ENCODE measurements around the gene UBL4A. TPM values are rescaled to one million over a fixed set of nuclear protein-coding genes. Genes with fewer than 3 reads are reported as not detected.

The UBL4A gene
- total and polyA plus RNA-seq, 2 donors (not counting 3 experiments of a cell fraction or from before 2014, with no cell fraction given): 25.3 to 31.4 TPM

DNA sequence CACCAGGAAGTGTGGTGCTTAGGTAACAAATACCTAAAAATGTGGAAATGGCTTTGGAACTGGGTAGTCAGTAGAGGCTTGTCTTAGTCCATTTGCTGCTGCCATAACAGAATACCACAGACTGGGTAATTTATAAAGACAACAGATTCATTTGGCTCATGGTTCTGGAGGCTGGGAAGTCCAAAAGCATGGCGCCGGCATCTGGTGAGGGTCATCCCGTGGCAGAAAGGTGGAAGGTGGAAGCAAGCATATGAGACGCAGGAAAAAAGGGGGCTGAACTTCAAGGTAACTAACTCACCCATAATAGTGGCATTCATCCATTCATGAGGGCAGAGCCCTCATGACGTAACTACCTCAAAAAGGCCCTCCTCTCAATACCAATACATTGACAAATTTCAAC lies 23.0 kb upstream of the UBL4A start:
- ChIA-PET POLR2A (no interaction called here), CTCF (no interaction called here)
- DNase-seq (ENCODE audit: low read depth, low spot score): no peak
- intact Hi-C loops (cut with micrococcal nuclease) (no loop called here), dilution Hi-C loops (cut with MboI; ENCODE audit: extremely low pct_ligation_motif_present, low sequenced_read_pairs) (no loop called here)
- Histone ChIP-seq H3K9me1 (replicated peaks; ENCODE audit: control insufficient read depth, extremely low read depth, insufficient read depth, low read length) (no peaks in the 10 kb centered on the region), H3K79me2 (ENCODE audit: control insufficient read depth, insufficient read depth, low read length) (no peaks in the 10 kb centered on the region), H3K27me3 (ENCODE audit: control insufficient read depth in 2 of 2, insufficient read depth in 2 of 2, low read length in 2 of 2) (no peaks in the 10 kb centered on the region), H4K20me1 (replicated peaks; ENCODE audit: control insufficient read depth, extremely low read depth, insufficient read depth, low read length) (no peaks in the 10 kb centered on the region), H3K27ac (ENCODE audit: insufficient read depth, low read depth, low read length) (no peak overlapping the region), H3K4me2 (ENCODE audit: insufficient read depth, low read length) (no peak overlapping the region), H3K4me3 (replicated peaks in 1 of 3; ENCODE audit: insufficient read depth in 1 of 3, low read depth in 1 of 3, low read length in 3 of 3) (no peak overlapping the region), H3K9ac (replicated peaks; ENCODE audit: extremely low read depth, insufficient read depth, low read length) (no peak overlapping the region), H3K4me1 (ENCODE audit: control insufficient read depth, extremely low read depth, insufficient read depth, low read length) (peaks cover 6% of the 10 kb centered on the region), H3K9me3 (replicated peaks; ENCODE audit: control insufficient read depth, insufficient read depth, low read length) (no peaks in the 10 kb centered on the region), H3K36me3 (ENCODE audit: control insufficient read depth in 2 of 2, extremely low read depth in 1 of 2, insufficient read depth in 2 of 2, low read length in 2 of 2) (no peaks in the 10 kb centered on the region), H2AFZ (ENCODE audit: low read depth, low read length) (no peak overlapping the region)
- TF ChIP-seq, protein P1, sequence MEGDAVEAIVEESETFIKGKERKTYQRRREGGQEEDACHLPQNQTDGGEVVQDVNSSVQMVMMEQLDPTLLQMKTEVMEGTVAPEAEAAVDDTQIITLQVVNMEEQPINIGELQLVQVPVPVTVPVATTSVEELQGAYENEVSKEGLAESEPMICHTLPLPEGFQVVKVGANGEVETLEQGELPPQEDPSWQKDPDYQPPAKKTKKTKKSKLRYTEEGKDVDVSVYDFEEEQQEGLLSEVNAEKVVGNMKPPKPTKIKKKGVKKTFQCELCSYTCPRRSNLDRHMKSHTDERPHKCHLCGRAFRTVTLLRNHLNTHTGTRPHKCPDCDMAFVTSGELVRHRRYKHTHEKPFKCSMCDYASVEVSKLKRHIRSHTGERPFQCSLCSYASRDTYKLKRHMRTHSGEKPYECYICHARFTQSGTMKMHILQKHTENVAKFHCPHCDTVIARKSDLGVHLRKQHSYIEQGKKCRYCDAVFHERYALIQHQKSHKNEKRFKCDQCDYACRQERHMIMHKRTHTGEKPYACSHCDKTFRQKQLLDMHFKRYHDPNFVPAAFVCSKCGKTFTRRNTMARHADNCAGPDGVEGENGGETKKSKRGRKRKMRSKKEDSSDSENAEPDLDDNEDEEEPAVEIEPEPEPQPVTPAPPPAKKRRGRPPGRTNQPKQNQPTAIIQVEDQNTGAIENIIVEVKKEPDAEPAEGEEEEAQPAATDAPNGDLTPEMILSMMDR (IDR thresholded peaks at IDR 0.05; ENCODE audit: extremely low read depth in 1 of 2, insufficient read depth in 1 of 2, low read depth in 1 of 2, low read length in 2 of 2): no peak
- TF ChIP-seq POLR2AphosphoS5 (IDR thresholded peaks at IDR 0.05; ENCODE audit: insufficient read depth, low read depth, low read length) (no peak), POLR2A (IDR thresholded peaks at IDR 0.05; ENCODE audit: low read depth, low read length) (no peak), JUN (IDR thresholded peaks at IDR 0.05; ENCODE audit: borderline replicate concordance, insufficient read depth, insufficient read length, low read depth) (no peak), EZH2 (IDR thresholded peaks at IDR 0.05; ENCODE audit: borderline replicate concordance, low read depth, low read length, severe bottlenecking) (no peak), MYC (IDR thresholded peaks at IDR 0.05; ENCODE audit: low read depth, low read length) (no peak), GATA2 (IDR thresholded peaks at IDR 0.05; ENCODE audit: insufficient read depth, insufficient read length, low read depth, low read length) (no peak), FOS (IDR thresholded peaks at IDR 0.05; ENCODE audit: borderline replicate concordance, insufficient read depth, low read length) (no peak)
- TF ChIP-seq, protein P2, sequence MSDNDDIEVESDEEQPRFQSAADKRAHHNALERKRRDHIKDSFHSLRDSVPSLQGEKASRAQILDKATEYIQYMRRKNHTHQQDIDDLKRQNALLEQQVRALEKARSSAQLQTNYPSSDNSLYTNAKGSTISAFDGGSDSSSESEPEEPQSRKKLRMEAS (IDR thresholded peaks at IDR 0.05; ENCODE audit: insufficient read depth, insufficient read length): no peak
- FAIRE-seq: no peak
- BruUV-seq (replicated peaks): no TSS peak
